Rectal smooth muscle tissue (tissue), 1 donor: ENCODE data around the gene SAMD11.
A peak's percentile ranks its signal among the peaks of the same experiment; 100 is the strongest.

Experiments used
- H3K27ac ChIP-seq: one replicate; pipeline ENCODE4 v1.7.0; 2013; ENCODE audit warnings: low read depth, low read length, inconsistent platforms
- H3K27me3 ChIP-seq: one replicate; pipeline ENCODE4 v1.7.0; 2013; ENCODE audit warnings: low read length; ENCODE audit not compliant: control insufficient read depth, insufficient read depth
- H3K36me3 ChIP-seq: one replicate; pipeline ENCODE4 v1.7.0; 2013; ENCODE audit warnings: low read length; ENCODE audit not compliant: control insufficient read depth, insufficient read depth
- H3K4me1 ChIP-seq: one replicate; pipeline ENCODE4 v1.7.0; 2013; ENCODE audit warnings: low read length; ENCODE audit not compliant: control insufficient read depth, insufficient read depth
- H3K4me3 ChIP-seq: one replicate; pipeline ENCODE4 v1.7.0; 2013; ENCODE audit warnings: low read length
- H3K9ac ChIP-seq: one replicate; pipeline ENCODE4 v1.7.0; 2013; ENCODE audit warnings: low read length

SAMD11 gene

DNA sequence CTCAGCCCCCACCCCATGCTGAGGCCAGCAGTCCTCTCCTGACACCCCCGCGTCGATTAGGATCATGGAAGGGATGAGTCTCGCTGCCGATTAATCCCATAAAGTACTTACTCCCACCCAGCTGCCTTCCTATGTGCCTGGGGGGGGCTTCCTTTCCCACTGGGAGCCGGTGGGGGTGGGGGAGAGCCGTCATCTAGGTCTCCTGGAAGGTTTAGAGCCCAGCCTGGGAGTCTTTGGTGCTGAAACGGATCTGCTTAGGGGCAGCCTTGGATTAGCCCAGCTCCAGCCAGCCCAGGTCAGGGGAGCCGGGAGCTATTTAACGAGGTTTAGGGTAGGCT, 9.8 kb downstream of the SAMD11 start:
- no peak overlapping the region for H3K4me3 ChIP-seq
- H3K4me1 ChIP-seq: no peaks in the 10 kb centered on the region
- no peak overlapping the region for H3K27ac ChIP-seq
- no peaks in the 10 kb centered on the region for H3K36me3 ChIP-seq
- H3K27me3 ChIP-seq: peaks cover 25% of the 10 kb centered on the region
- H3K9ac ChIP-seq: no peak overlapping the region

DNA sequence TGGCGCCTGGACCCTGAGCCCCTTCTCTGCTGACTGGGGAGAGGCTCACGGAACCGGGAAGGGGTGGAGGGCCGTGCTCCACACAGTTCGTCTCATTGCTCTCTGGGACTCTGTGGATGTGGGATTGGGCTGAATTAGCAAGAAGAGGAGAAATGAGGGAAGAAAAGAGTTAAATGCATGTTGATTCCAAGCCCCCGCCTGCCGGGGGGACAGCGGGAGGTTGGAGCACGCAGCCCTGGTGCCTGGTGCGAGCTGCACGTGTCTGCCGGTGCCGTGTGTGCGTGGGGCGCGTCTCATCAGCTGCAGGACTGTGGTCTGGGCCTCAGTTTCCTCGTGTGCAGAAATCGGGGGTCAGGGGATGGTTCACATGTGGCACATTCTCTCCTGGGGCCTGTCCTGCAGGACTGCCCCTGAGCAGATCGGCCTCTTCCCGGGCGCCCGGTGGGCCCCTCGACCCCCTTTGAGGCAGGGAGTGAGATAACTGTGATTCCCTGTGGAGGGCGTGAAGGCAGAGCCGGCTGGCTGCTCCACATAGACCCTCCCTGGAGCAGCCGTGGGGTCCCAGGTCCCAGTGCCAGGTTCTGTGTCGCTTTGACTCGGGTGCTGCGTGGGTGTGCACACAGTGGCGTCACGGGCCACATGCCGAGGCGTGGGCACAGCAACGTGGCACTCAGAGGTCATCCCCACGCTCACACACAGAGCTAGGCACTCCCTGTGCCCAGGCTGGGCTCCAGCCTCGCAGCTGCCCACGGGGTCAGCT, 11.4 kb downstream of the SAMD11 start:
- H3K4me3 ChIP-seq: no peak overlapping the region
- no peak overlapping the region for H3K27ac ChIP-seq
- H3K4me1 ChIP-seq: peaks cover 2% of the 10 kb centered on the region
- peaks cover 38% of the 10 kb centered on the region for H3K27me3 ChIP-seq
- H3K36me3 ChIP-seq: no peaks in the 10 kb centered on the region
- H3K9ac ChIP-seq: no peak overlapping the region

DNA sequence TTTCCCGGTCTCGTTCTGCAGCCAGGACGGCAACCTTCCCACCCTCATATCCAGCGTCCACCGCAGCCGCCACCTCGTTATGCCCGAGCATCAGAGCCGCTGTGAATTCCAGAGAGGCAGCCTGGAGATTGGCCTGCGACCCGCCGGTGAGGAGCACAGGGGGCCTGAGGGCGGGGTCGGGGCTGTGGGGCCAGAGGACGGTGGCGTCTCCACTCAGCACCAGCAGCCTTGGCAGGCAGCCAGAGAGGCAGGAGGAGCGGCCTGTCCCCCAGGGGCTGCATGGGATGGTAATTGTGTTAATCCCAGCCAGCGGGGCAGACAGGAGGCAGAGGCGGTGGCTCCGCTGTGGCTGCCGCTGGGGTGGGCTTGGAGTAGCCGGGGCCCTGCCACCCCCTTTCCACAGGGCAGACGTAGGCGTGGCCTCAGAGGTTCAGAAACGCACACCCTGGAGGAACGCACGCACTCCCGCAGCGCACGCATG, 12.1 kb downstream of the SAMD11 start:
- H3K27me3 ChIP-seq: peaks cover 43% of the 10 kb centered on the region
- H3K4me1 ChIP-seq: peaks cover 6% of the 10 kb centered on the region

GRCh38 chr1:936348-937264, 12.9 kb downstream of the SAMD11 start:
- H3K9ac ChIP-seq: no peak overlapping the region
- H3K27me3 ChIP-seq: peaks cover 50% of the 10 kb centered on the region
- no peak overlapping the region for H3K4me3 ChIP-seq
- no peak overlapping the region for H3K27ac ChIP-seq
- H3K36me3 ChIP-seq: no peaks in the 10 kb centered on the region
- peaks cover 7% of the 10 kb centered on the region for H3K4me1 ChIP-seq

More for the DNA sequence above, 12.1 kb downstream of the SAMD11 start:
- no peak overlapping the region for H3K4me3 ChIP-seq
- no peak overlapping the region for H3K9ac ChIP-seq
- H3K27ac ChIP-seq: no peak overlapping the region
- no peaks in the 10 kb centered on the region for H3K36me3 ChIP-seq

GRCh38 chr1:937521-937920, 13.8 kb downstream of the SAMD11 start:
- Histone ChIP-seq H3K27me3 (peaks cover 44% of the 10 kb centered on the region), H3K4me3 (no peak overlapping the region), H3K27ac (no peak overlapping the region), H3K4me1 (peaks cover 7% of the 10 kb centered on the region), H3K9ac (no peak overlapping the region), H3K36me3 (no peaks in the 10 kb centered on the region)

- Histone ChIP-seq H3K36me3 (no peaks in the 10 kb centered on the region), H3K9ac (no peak overlapping the region), H3K27me3 (peaks cover 43% of the 10 kb centered on the region), H3K27ac (no peak overlapping the region), H3K4me1 (peaks cover 7% of the 10 kb centered on the region), H3K4me3 (no peak overlapping the region)
These were observed 14.5 kb downstream of the SAMD11 start for GRCh38 chr1:938088-938683.

GRCh38 chr1:938711-939489, 15.2 kb downstream of the SAMD11 start:
- Histone ChIP-seq H3K36me3 (no peaks in the 10 kb centered on the region), H3K27ac (no peak overlapping the region), H3K27me3 (peaks cover 41% of the 10 kb centered on the region), H3K4me1 (peaks cover 7% of the 10 kb centered on the region), H3K9ac (no peak overlapping the region), H3K4me3 (no peak overlapping the region)

DNA sequence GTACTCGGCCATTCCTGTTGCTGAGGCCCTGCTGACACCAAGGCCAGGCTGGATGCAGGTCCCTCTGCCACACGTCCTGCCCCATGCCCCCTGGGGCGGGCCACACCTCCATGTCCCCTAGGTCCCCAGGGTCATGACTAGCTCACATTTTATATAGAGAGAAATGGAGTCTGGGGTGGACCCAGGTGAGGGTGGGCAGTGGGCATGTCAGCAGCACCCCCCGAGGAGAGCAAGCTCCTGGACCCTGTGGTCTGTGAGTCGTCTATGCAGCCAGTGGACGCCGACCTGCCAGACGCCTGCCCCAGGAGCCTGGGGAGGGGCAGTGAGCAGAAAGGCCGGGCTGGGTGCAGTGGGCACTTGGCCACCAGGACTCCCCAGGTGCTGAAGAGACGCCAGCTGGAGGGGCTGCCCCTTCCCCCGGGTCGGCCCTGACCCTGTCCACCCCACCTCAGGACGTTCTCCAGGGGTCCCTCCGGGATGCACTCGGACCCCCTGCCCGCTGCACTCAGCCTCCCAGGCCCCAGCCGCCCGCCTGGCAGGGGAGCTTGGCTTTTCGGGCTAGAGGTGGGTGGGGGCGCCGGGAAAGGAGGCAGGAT, 15.9 kb downstream of the SAMD11 start:
- H3K4me3 ChIP-seq: peak overlapping the region; percentile 21
- no peaks in the 10 kb centered on the region for H3K36me3 ChIP-seq
- peaks cover 7% of the 10 kb centered on the region for H3K4me1 ChIP-seq
- H3K9ac ChIP-seq: no peak overlapping the region
- H3K27ac ChIP-seq: no peak overlapping the region
- peaks cover 41% of the 10 kb centered on the region for H3K27me3 ChIP-seq

DNA sequence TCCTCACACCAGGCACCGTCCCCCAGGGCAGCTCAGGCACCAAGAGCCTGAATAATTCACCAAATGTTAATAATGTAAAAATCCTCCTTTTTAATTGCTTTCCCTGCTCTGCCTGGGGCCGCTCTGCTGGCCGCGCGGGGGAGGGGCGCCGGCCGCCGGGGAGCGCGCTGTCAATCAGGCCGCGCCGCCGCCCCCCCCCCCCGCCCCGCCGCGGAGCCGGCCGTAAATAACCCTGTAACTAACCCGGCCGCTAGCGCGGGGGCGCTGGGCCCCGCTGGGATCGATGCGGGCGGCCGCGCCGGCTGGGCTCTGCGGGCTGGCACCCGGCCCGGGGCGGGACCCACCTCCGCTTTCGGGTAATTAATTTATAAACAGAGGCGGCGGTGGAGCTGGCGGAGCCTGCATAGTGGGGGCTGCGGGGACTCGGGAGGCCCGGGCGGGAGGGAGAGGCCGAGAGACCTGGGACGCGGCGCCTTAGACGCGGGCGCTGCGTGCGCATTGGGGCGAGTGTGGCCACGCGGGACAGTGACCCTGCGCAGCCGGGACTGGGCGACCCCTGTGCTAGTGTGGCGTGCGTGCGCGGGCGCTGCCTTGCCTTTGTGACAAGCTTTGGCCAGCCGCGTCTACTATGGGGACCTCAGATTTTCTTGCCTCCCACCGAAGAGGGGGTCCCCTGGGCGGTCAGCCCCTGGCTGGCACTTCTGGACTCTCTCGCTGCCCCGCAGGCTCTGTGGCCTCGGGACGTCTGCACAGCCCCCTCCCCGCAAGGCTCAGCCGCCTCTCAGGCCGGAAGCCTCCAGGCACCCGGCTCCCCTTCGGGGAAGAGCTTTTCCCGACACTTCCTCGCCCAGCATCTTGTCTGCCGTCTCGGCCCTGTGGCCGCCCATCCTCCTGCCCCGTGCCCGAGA, 16.6 kb downstream of the SAMD11 start:
- peak overlapping the region; percentile 48 for H3K27ac ChIP-seq
- H3K27me3 ChIP-seq: peaks cover 35% of the 10 kb centered on the region
- peaks cover 7% of the 10 kb centered on the region for H3K4me1 ChIP-seq
- peak overlapping the region; percentile 43 for H3K4me3 ChIP-seq
- no peak overlapping the region for H3K9ac ChIP-seq
- no peaks in the 10 kb centered on the region for H3K36me3 ChIP-seq

DNA sequence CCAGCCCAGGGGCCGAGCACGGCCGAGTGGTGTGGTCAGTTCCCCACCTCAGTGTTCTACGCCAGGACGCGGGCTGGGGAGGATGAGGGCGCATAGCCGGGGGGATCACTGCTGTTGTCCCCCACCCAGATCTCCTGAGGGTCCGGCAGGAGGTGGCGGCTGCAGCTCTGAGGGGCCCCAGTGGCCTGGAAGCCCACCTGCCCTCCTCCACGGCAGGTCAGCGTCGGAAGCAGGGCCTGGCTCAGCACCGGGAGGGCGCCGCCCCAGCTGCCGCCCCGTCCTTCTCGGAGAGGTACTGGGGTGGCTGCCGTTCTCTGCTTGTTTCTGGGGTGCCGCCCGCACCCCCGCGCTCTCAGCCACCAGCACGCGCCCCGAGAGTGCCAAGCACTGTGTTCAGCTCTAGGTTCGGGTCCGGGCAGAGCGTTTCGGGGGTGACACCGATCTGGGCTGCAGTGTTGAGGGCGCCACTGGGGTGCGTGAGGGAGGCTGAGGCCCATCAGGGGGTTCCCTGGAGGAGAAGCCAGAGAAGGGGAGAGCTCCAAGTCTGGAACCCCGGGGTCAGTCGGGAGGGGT, 17.4 kb downstream of the SAMD11 start:
- Histone ChIP-seq H3K36me3 (no peaks in the 10 kb centered on the region), H3K27me3 (peaks cover 31% of the 10 kb centered on the region), H3K9ac (no peak overlapping the region), H3K27ac (peak overlapping the region; percentile 48), H3K4me3 (peak overlapping the region; percentile 43), H3K4me1 (peaks cover 7% of the 10 kb centered on the region)
